GM12891 (cell line): ENCODE data around the gene GPX4.

Experiments used
- PAX5 ChIP-seq: IDR thresholded peaks from 2 replicates; pipeline ENCODE4 v1.6.1; 2011; ENCODE audit warnings: low read length, moderate library complexity, mild to moderate bottlenecking; ENCODE audit not compliant: insufficient read depth, severe bottlenecking
- POLR2A ChIP-seq: IDR thresholded peaks from 2 replicates; pipeline ENCODE4 v1.6.1; 2011; ENCODE audit warnings: low read depth, low read length, control low read depth
- POLR2AphosphoS5 ChIP-seq: IDR thresholded peaks from 2 replicates; pipeline ENCODE4 v1.6.1; 2011; ENCODE audit warnings: low read depth, low read length, control low read depth
- TAF1 ChIP-seq: IDR thresholded peaks from 2 replicates; pipeline ENCODE4 v1.6.1; 2011; ENCODE audit warnings: low read depth, low read length, control low read depth

DNA sequence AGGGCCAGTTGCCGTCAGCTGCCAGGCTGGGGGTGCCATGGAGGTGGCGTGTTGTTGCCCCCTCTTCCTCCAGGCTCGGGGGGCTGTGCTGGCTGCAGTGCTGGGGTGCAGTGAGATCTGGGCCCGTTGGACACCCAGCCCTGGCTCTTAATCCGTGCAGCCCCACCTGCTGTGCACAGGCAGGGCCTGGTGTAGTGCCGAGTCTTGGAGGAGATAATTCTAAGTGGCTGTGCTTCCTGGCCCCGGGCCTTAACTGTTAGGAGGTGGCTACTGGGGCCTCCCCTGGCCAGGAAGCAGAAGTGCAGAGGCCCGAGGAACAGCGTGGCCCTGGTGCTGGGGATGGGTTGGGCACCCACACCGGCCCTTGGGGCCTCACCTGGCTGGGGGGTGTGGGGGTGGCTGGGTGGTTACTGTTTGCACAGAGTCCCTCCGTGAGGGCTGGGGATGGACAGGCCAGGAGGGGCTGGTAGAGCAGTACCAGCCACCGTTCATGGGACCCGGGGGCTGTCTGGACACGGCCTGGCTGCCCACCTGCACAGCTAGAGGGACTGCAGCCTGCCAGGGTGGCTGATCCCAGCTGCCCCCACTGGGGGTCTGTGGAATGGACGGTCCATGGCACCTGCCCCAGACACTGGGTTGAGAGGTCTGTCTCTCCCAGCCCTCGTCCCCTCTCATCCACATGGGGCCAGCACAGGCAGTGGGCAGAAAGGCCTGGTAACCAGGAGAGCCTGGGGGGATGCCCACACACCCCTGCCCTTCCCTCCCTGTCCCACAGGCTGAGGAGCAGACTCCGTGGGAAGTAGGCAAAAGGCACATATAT lies 3.3 kb downstream of the GPX4 start:
- 0 out of 2 replicates have a peak, but pooled peaks have one; percentile 12 for TF ChIP-seq POLR2AphosphoS5
- peak; percentile 44; the same call in 1 of the 2 replicates for TF ChIP-seq POLR2A
- TF ChIP-seq TAF1: no peak
- no peak for TF ChIP-seq PAX5
